HCT116 (cell line): ENCODE results near the gene MEIS1. TPM values are rescaled to one million over a fixed set of nuclear protein-coding genes. Genes with fewer than 3 reads are reported as not detected.

Experiments
- ATAC-seq: fragments of 200-7000 bp; cut with Tn5 transposase; 2 replicates; pipeline ENCODE4 v1.9.1; 2020; ENCODE audit warnings: mild to moderate bottlenecking, moderate library complexity
- BruUV-seq: library from RNA; stranded (reverse); fragments of 400-500 nt; replicated peaks from 2 replicates; lab custom pipeline; 2021; lab: Mats Ljungman, UMichigan
- CTCF ChIA-PET: fragments of 300-600 bp; sonication (Branson Sonifier 250); formaldehyde crosslinking; loops from one replicate; lab custom pipeline; 2021; ENCODE audit warnings: antibody characterized with exemption; lab: Charles Lee
- POLR2A ChIA-PET: fragments of 300-600, 350-600 bp; sonication (Branson Sonifier 250); formaldehyde crosslinking; loops from one replicate; lab custom pipeline; 2021; ENCODE audit warnings: antibody characterized with exemption; lab: Charles Lee
- RAD21 ChIA-PET, 2 experiments: fragments of 300-600 bp; sonication (Branson Sonifier 250); formaldehyde crosslinking; loops; one replicate each; lab custom pipeline; 2023; ENCODE audit warnings: low total read pairs in 2 of 2; ENCODE audit not compliant: uncharacterized antibody in 2 of 2, unreplicated experiment in 2 of 2, low non-redundant PET in 1 of 2; lab: Charles Lee
- DNase-seq: peaks from one replicate; pipeline ENCODE4 v3.0.0-alpha.2; 2010; ENCODE audit warnings: low read depth, low spot score
- H2AFZ ChIP-seq: fragments of 200-600 bp; shearing (Covaris generic), sonication (generic); 2 replicates; pipeline ENCODE4 v1.6.1; 2017; ENCODE audit warnings: low read depth, mixed run types, mixed read lengths, antibody characterized with exemption, low read length; ENCODE audit not compliant: poor library complexity, severe bottlenecking
- H3K27ac ChIP-seq: 2 replicates; pipeline ENCODE4 v1.5.1; 2012; ENCODE audit warnings: low read depth, low read length
- H3K27me3 ChIP-seq: fragments of 200-600 bp; sonication (generic); 2 replicates; pipeline ENCODE4 v1.6.1; 2016; ENCODE audit warnings: mixed run types, low read length, mixed read lengths; ENCODE audit not compliant: insufficient read depth
- H3K36me3 ChIP-seq, 2 experiments: fragments of 200-500 bp in 1 of 2; fragments of 200-600 bp in 1 of 2; sonication (Bioruptor generic) in 1 of 2; sonication (generic) in 1 of 2; 2 replicates each; pipeline versions ENCODE4 v1.5.1 to v1.6.1; 2014 to 2016; ENCODE audit warnings: low read length in 2 of 2, inconsistent platforms in 1 of 2, mixed read lengths in 1 of 2, mixed run types in 1 of 2; ENCODE audit not compliant: insufficient read depth in 2 of 2, control insufficient read depth in 1 of 2
- H3K4me1 ChIP-seq, 2 experiments: fragments of 200-600 bp in 1 of 2; sonication (generic) in 1 of 2; 2 replicates each; pipeline versions ENCODE4 v1.5.1 to v1.6.1; 2012 to 2017; ENCODE audit warnings: low read length in 2 of 2, inconsistent platforms in 1 of 2, mild to moderate bottlenecking in 1 of 2, mixed read lengths in 1 of 2, mixed run types in 1 of 2, moderate library complexity in 1 of 2; ENCODE audit not compliant: insufficient read depth in 2 of 2, control insufficient read depth in 1 of 2
- H3K4me2 ChIP-seq: fragments of 200-600 bp; sonication (generic); 2 replicates; pipeline ENCODE4 v1.6.1; 2017; ENCODE audit warnings: mixed run types, low read length, mixed read lengths
- H3K4me3 ChIP-seq, 2 experiments: fragments of 200-600 bp in 1 of 2; sonication (generic) in 1 of 2; replicated peaks in 1 of 2; 2 replicates each; pipeline ENCODE4 v1.5.1; 2011 to 2016; ENCODE audit warnings: low read length in 2 of 2, control low read depth in 1 of 2, low read depth in 1 of 2, mild to moderate bottlenecking in 1 of 2, mixed read lengths in 1 of 2, mixed run types in 1 of 2
- H3K79me2 ChIP-seq: fragments of 200-600 bp; sonication (generic); 2 replicates; pipeline ENCODE4 v1.6.1; 2017; ENCODE audit warnings: mild to moderate bottlenecking, mixed run types, low read length, moderate library complexity, mixed read lengths; ENCODE audit not compliant: insufficient read depth
- H3K9ac ChIP-seq: fragments of 200-600 bp; sonication (generic); 2 replicates; pipeline ENCODE4 v1.6.1; 2016; ENCODE audit warnings: low read length, mixed read lengths
- H3K9me2 ChIP-seq: fragments of 200-600 bp; sonication (generic), shearing (Covaris generic); 2 replicates; pipeline ENCODE4 v1.6.1; 2017; ENCODE audit warnings: mixed run types, mild to moderate bottlenecking, moderate library complexity; ENCODE audit not compliant: insufficient read depth
- H3K9me3 ChIP-seq, 2 experiments: fragments of 200-500 bp in 1 of 2; fragments of 200-600 bp in 1 of 2; sonication (Bioruptor generic) in 1 of 2; sonication (generic) in 1 of 2; 2 replicates each; pipeline ENCODE4 v1.6.1; 2014 to 2017; ENCODE audit warnings: low read length in 2 of 2, mixed read lengths in 2 of 2, inconsistent platforms in 1 of 2, low read depth in 1 of 2, mild to moderate bottlenecking in 1 of 2, mixed run types in 1 of 2, moderate library complexity in 1 of 2; ENCODE audit not compliant: control insufficient read depth in 1 of 2, insufficient read depth in 1 of 2
- H4K20me1 ChIP-seq: fragments of 200-600 bp; sonication (generic), shearing (Covaris generic); 2 replicates; pipeline ENCODE4 v1.6.1; 2017; ENCODE audit warnings: mixed run types, mild to moderate bottlenecking, moderate library complexity; ENCODE audit not compliant: insufficient read depth
- ATF3 ChIP-seq: IDR thresholded peaks from 2 replicates; pipeline ENCODE4 v1.6.1; 2012
- CEBPB ChIP-seq: IDR thresholded peaks from 2 replicates; pipeline ENCODE4 v1.6.1; 2012; ENCODE audit warnings: low read depth
- EGR1 ChIP-seq: IDR thresholded peaks from 2 replicates; pipeline ENCODE4 v1.6.1; 2012; ENCODE audit warnings: low read depth
- ELF1 ChIP-seq: IDR thresholded peaks from 2 replicates; pipeline ENCODE4 v1.6.1; 2012; ENCODE audit warnings: low read depth, borderline replicate concordance
- EZH2 ChIP-seq: fragments of 200-600 bp; sonication (generic); IDR thresholded peaks from 2 replicates; pipeline ENCODE4 v1.6.1; 2017; ENCODE audit warnings: antibody characterized with exemption, mixed run types
- JUND ChIP-seq: IDR thresholded peaks from 2 replicates; pipeline ENCODE4 v1.6.1; 2012
- POLR2A ChIP-seq: IDR thresholded peaks from 2 replicates; pipeline ENCODE4 v1.7.0; 2011; ENCODE audit warnings: borderline replicate concordance; ENCODE audit not compliant: insufficient read depth, insufficient read length; ENCODE audit errors: extremely low read depth
- POLR2AphosphoS5 ChIP-seq: IDR thresholded peaks from 2 replicates; pipeline ENCODE4 v1.6.1; 2011; ENCODE audit warnings: mild to moderate bottlenecking, low read depth, low read length, moderate library complexity
- RAD21 ChIP-seq: IDR thresholded peaks from 2 replicates; pipeline ENCODE4 v1.6.1; 2012; ENCODE audit warnings: low read depth, mild to moderate bottlenecking
- REST ChIP-seq: IDR thresholded peaks from 2 replicates; pipeline ENCODE4 v1.6.1; 2012; ENCODE audit warnings: low read depth
- SP1 ChIP-seq: IDR thresholded peaks from 2 replicates; pipeline ENCODE4 v1.6.1; 2012; ENCODE audit warnings: low read depth
- SRF ChIP-seq: IDR thresholded peaks from 2 replicates; pipeline ENCODE4 v1.6.1; 2012; ENCODE audit warnings: low read depth
- ZBTB33 ChIP-seq: IDR thresholded peaks from 2 replicates; pipeline ENCODE4 v1.6.1; 2011; ENCODE audit warnings: mild to moderate bottlenecking, low read length, moderate library complexity; ENCODE audit not compliant: insufficient replicate concordance; ENCODE audit errors: extremely low read depth
- intact Hi-C: fragments of 100-400 bp; cut with micrococcal nuclease; formaldehyde crosslinking; loops from 2 replicates; pipeline ENCODE4 v1.10.0; 2022
- total RNA-seq: library from RNA; stranded (reverse); gene quantifications from one replicate; pipeline ENCODE4 v1.2.1, GENCODE V29; 2021; ENCODE audit not compliant: unreplicated experiment

The MEIS1 gene
- total RNA-seq, 1 experiment from 2014 or later: 0.32 TPM

GRCh38 chr2:66421612-66422011, 13.3 kb upstream of the MEIS1 start:
- CTCF ChIA-PET: no interaction called here
- no peaks in the 10 kb centered on the region for H3K4me1 ChIP-seq
- intact Hi-C loops: loop anchor here (10.0 kb wide), 1 partner anchor 777 kb away; no protein-coding TSS in a partner anchor
- no peak for ATAC-seq
- no peak overlapping the region for H2AFZ ChIP-seq
- TF ChIP-seq JUND: no peak
- TF ChIP-seq POLR2A: no peak
- TF ChIP-seq EGR1: no peak
- no peak for TF ChIP-seq CEBPB
- no peak for TF ChIP-seq REST
- TF ChIP-seq ELF1: no peak
- no peak for TF ChIP-seq ATF3
- no peak for TF ChIP-seq SP1
- TF ChIP-seq RAD21: no peak
- no peak for TF ChIP-seq ZBTB33
- TF ChIP-seq POLR2AphosphoS5: no peak
- no peak for TF ChIP-seq SRF
- TF ChIP-seq EZH2: no peak
- H3K9ac ChIP-seq: no peak overlapping the region
- no peak overlapping the region for H3K4me3 ChIP-seq
- H3K36me3 ChIP-seq: no peaks in the 10 kb centered on the region
- H3K27me3 ChIP-seq: no peaks in the 10 kb centered on the region
- H4K20me1 ChIP-seq: no peaks in the 10 kb centered on the region
- POLR2A ChIA-PET: no interaction called here
- RAD21 ChIA-PET: no interaction called here
- DNase-seq: no peak
- no TSS peak for BruUV-seq
- H3K27ac ChIP-seq: no peak overlapping the region
- H3K9me2 ChIP-seq: no peaks in the 10 kb centered on the region
- no peaks in the 10 kb centered on the region for H3K79me2 ChIP-seq
- H3K4me2 ChIP-seq: no peak overlapping the region
- H3K9me3 ChIP-seq: no peaks in the 10 kb centered on the region
